Osteoblast (primary cell): ENCODE data around the gene RBM10. TPM values are rescaled to one million over a fixed set of nuclear protein-coding genes. Genes with fewer than 3 reads are reported as not detected.

Experiments used
- DNase-seq: peaks from one replicate; pipeline ENCODE4 v3.0.0; 2011; ENCODE audit warnings: low spot score, mixed read lengths; ENCODE audit not compliant: insufficient read length; ENCODE audit errors: missing footprints
- H2AFZ ChIP-seq: 2 replicates; pipeline ENCODE4 v1.6.0; 2011; ENCODE audit warnings: mild to moderate bottlenecking, low read length
- H3K27ac ChIP-seq: 2 replicates; pipeline ENCODE4 v1.5.1; 2011; ENCODE audit warnings: mild to moderate bottlenecking, low read depth, low read length, moderate library complexity
- H3K27me3 ChIP-seq: 2 replicates; pipeline ENCODE4 v1.6.0; 2012; ENCODE audit warnings: mild to moderate bottlenecking, control low read depth, inconsistent platforms, low read length, moderate library complexity; ENCODE audit not compliant: insufficient read depth
- H3K36me3 ChIP-seq: 2 replicates; pipeline ENCODE4 v1.5.1; 2011; ENCODE audit warnings: mild to moderate bottlenecking, low read length, control low read depth, moderate library complexity; ENCODE audit not compliant: insufficient read depth
- H3K4me1 ChIP-seq: 2 replicates; pipeline ENCODE4 v1.5.1; 2011; ENCODE audit warnings: mild to moderate bottlenecking, low read length, control low read depth, moderate library complexity; ENCODE audit not compliant: insufficient read depth
- H3K4me2 ChIP-seq: 2 replicates; pipeline ENCODE4 v1.6.0; 2011; ENCODE audit warnings: mild to moderate bottlenecking, low read length; ENCODE audit not compliant: insufficient read depth
- H3K4me3 ChIP-seq: fragments of 200-600 bp; sonication (generic); 3 replicates; pipeline ENCODE4 v1.5.1; 2012; ENCODE audit warnings: mild to moderate bottlenecking, low read length, inconsistent platforms; ENCODE audit not compliant: insufficient read depth
- H3K79me2 ChIP-seq: 2 replicates; pipeline ENCODE4 v1.6.0; 2012; ENCODE audit warnings: mild to moderate bottlenecking, low read length, control low read depth, inconsistent platforms; ENCODE audit not compliant: insufficient read depth
- H3K9me3 ChIP-seq: 2 replicates; pipeline ENCODE4 v1.5.1; 2011; ENCODE audit warnings: low read depth, low read length, control low read depth
- H4K20me1 ChIP-seq: 2 replicates; pipeline ENCODE4 v1.6.0; 2012; ENCODE audit warnings: mild to moderate bottlenecking, low read length, control low read depth; ENCODE audit not compliant: insufficient read depth
- CTCF ChIP-seq: IDR thresholded peaks from 2 replicates; pipeline ENCODE4 v1.5.1; 2011; ENCODE audit warnings: mild to moderate bottlenecking, low read depth, low read length, moderate library complexity; ENCODE audit errors: extremely low read depth
- total RNA-seq: library from RNA; depleted of rRNA; stranded (reverse); fragments of >200 nt; gene quantifications from 2 replicates; pipeline ENCODE4 v1.2.3, GENCODE V29; 2012

Gene RBM10
- total RNA-seq, 1 donor: 32.9 TPM

- Histone ChIP-seq H2AFZ (no peak overlapping the region), H3K79me2 (peaks cover 24% of the 10 kb centered on the region), H3K27me3 (peaks cover 5% of the 10 kb centered on the region), H3K4me1 (no peaks in the 10 kb centered on the region), H3K27ac (no peak overlapping the region), H3K9me3 (no peaks in the 10 kb centered on the region), H3K4me3 (no peak overlapping the region), H4K20me1 (peaks cover 16% of the 10 kb centered on the region), H3K4me2 (no peak overlapping the region), H3K36me3 (peaks cover 43% of the 10 kb centered on the region)
- TF ChIP-seq CTCF: no peak
- DNase-seq: peak; percentile 34
Measured at GRCh38 chrX:47172971-47173792, 28.2 kb downstream of the RBM10 start.

GRCh38 chrX:47174376-47174775, 29.4 kb downstream of the RBM10 start:
- H3K9me3 ChIP-seq: no peaks in the 10 kb centered on the region
- no peak overlapping the region for H3K4me2 ChIP-seq
- no peaks in the 10 kb centered on the region for H3K4me1 ChIP-seq
- H3K27me3 ChIP-seq: peaks cover 5% of the 10 kb centered on the region
- peaks cover 22% of the 10 kb centered on the region for H4K20me1 ChIP-seq
- H3K36me3 ChIP-seq: peaks cover 43% of the 10 kb centered on the region
- H2AFZ ChIP-seq: no peak overlapping the region
- peak; percentile 52 for DNase-seq
- no peak overlapping the region for H3K27ac ChIP-seq
- peaks cover 14% of the 10 kb centered on the region for H3K79me2 ChIP-seq
- no peak for TF ChIP-seq CTCF
- no peak overlapping the region for H3K4me3 ChIP-seq

- peak; percentile 83 for DNase-seq
- H3K36me3 ChIP-seq: peaks cover 43% of the 10 kb centered on the region
- TF ChIP-seq CTCF: no peak
Measured at GRCh38 chrX:47174846-47175587, 30.0 kb downstream of the RBM10 start.

GRCh38 chrX:47175588-47175980, 30.6 kb downstream of the RBM10 start:
- Histone ChIP-seq H3K36me3 (peaks cover 44% of the 10 kb centered on the region), H3K79me2 (peaks cover 11% of the 10 kb centered on the region), H4K20me1 (peaks cover 17% of the 10 kb centered on the region), H3K4me1 (no peaks in the 10 kb centered on the region), H3K9me3 (no peaks in the 10 kb centered on the region), H3K27ac (no peak overlapping the region), H2AFZ (no peak overlapping the region), H3K4me2 (no peak overlapping the region), H3K4me3 (no peak overlapping the region), H3K27me3 (peaks cover 5% of the 10 kb centered on the region)
- no peak for TF ChIP-seq CTCF
- no peak for DNase-seq

More at GRCh38 chrX:47174846-47175587, 30.0 kb downstream of the RBM10 start:
- Histone ChIP-seq H3K27ac (no peak overlapping the region), H2AFZ (no peak overlapping the region), H3K9me3 (no peaks in the 10 kb centered on the region), H3K4me3 (no peak overlapping the region), H4K20me1 (peaks cover 17% of the 10 kb centered on the region), H3K27me3 (peaks cover 5% of the 10 kb centered on the region), H3K4me1 (no peaks in the 10 kb centered on the region), H3K79me2 (peaks cover 13% of the 10 kb centered on the region), H3K4me2 (no peak overlapping the region)
